COR-L47 (cell line): ENCODE results near the gene DYSF.
"Not testable (repeated sequence)": the region's sequence is repeated elsewhere in the genome, so short reads cannot be mapped to it uniquely, and the experiment has no call there.

Source experiments
- DNase-seq: peaks from one replicate; lab custom pipeline; 2025; lab: John Stamatoyannopoulos, UW

DYSF gene

DNA sequence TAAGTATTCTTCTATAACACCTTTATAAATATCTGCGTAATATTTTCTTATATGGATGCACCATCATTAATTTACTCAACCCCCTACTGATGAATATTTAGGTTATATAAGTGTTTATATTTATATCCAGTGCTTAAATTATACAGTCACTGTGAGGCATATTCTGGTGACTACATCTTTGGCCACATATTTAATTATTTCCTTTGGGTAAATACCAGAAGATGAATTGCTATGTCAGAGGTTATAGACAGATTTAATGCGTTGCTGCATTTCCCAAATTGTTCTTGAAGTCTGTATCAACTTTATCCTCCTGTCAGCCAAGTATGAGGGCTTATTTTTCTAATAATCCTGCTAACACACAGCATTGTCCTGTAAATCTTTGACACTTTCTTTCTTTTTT is 18.7 kb downstream of the DYSF start:
- DNase-seq: no peak

- no peak for DNase-seq
These were observed 20.1 kb downstream of the DYSF start for GRCh38 chr2:71473346-71474031.

- no peak for DNase-seq
These were observed 20.9 kb downstream of the DYSF start for GRCh38 chr2:71474116-71474743.

DNA sequence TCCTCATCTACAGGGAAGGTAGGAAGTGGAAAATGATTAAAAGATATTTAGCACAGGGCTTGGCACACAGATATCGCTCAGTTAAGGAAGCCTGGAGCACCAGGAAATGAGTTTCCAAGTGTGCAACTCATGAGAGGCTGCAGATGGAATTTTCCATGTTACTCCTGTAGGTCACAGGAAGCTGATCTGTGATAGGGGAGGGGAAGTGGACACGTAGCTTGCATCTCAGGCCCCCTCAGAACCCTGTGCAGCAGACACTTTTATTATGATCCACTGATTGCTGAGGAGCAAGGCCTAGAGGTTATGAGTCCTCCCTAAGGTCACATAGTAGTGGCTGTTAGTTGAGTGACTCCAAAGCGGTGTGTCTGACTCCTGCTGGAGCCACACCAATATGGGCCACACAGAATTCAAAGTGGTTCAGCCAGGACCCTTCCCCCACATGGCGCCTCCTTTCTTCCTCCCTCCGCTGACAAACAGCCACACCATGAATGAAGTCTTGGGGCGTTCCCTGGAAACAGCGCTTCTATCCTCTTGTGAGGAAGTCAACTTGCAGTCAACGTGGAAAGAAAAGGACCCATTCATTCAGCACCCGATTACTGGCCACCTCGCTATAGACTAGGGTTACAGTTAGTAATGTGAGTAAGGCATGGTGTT is 21.5 kb downstream of the DYSF start:
- DNase-seq: no peak

DNA sequence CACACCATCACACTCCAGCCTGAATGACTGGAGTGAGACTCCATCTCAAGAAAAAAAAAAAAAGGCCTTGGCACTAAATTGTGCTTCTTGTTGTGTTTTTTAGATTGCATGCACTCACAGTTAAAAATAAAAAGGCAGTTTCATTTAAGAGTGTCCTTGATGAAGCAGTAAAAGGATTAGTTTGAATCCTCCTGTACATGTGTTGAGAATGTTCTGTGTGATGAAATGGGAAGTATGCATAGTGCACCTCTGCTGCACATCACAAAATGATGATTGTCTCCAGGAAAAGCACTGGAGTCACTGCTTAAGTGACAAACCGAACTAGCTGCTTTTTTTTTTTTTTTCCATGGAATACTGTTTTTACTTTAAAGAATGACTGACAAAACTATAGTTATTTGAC is 23.1 kb downstream of the DYSF start:
- no peak for DNase-seq

GRCh38 chr2:71477231-71477691 is 23.9 kb downstream of the DYSF start:
- no peak for DNase-seq

DNA sequence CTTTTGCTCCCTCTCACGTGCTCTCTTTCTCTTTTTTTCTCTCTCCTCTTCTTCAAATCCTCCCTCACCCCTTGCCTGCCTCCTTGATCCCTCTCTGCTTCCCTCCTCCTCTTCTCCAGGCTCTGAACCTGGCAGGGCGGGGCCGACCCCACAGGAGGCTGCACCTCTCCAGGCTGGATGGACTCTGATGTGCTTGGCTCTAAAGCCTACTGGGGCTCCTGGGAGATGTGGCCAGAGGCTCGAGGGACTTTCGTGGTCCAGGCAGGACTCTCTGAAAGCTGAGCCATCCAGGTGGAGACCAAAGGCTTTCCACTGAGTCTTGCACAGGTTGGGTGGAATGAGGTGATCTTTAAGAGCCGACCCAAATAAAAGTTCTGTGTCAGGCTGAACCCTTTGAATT is 25.4 kb downstream of the DYSF start:
- DNase-seq: no peak

DNA sequence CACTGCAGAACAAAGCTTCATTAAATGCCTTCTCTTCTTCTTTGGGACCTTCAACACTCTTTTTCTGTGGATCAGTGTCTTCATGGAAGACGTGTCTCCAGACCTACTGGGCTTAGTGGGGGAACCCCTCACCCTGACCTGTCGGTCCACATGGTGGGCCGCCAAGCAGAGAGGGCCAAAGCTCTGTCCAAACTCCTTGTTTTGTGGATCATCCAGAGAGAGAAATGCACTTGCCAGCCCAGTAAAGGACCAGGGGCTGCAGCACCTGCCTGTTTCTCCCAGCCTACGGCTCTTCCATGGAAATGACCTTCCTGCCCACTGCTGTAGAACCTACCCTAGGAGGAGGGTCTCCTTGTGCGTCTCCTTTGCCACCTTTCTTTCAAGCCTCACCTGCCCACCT is 25.9 kb downstream of the DYSF start:
- no peak for DNase-seq

DNA sequence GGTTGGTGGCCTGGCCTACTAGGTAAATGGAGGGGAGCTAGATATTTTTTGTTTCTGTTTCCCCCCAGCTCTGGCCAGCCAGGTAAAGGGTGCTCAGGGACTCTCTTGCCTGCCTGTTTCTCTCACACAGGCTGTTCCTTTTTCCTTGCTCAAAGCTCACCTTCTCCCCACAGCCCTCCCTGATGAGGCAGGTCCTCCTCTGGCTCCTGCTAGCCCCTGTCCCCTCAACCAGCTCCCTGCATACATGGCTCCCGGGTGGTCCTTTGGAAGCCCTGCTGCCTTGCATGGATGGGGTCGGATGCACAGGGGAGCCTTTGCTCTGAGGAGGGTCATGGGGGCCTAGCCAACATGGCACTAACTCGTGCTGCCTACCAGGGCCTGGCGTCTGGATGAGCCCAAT is 27.8 kb downstream of the DYSF start:
- no peak for DNase-seq

DNA sequence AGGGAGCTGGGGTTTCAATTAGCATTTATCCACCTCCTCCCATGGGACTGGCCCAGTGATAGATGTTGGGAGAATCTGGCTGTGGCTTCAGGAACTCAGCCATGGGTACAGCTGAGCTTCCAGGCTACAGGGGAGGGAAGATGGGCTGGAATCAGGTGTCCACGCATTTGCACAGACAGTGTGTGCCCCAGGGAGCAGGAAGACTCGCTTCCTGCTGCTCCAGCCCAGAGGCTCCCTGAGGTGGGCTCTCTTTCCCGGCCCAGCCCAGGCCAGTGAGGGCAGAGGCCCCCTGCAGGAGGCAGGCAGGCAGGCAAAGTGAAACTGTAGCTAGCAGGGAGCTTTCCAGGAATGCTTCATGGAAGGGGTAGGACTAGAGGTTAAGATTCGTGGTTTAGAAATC is 28.7 kb downstream of the DYSF start:
- no peak for DNase-seq

GRCh38 chr2:71483246-71483645 is 29.9 kb downstream of the DYSF start:
- no peak for DNase-seq

DNA sequence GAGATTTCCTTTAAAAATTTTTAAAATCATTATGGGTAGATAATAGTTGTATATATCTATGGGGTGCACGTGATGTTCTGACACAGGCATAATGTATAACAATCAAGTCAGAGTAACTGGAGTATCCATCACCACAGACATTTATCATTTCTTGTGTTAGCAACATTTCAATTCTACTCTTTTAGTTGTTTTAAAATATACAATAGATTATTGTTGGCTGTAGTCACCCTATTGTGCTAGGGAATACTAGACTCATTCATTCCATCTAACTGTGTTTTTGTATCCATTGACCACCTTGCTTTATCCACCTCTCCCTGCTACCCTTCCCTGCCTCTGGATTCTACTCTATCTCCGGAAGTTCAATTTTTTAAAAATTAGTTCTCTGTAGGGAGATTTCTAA is 31.0 kb downstream of the DYSF start:
- no peak for DNase-seq

- no peak for DNase-seq
These were observed 33.7 kb downstream of the DYSF start for GRCh38 chr2:71486881-71487640.

GRCh38 chr2:71491551-71491950 is 38.2 kb downstream of the DYSF start:
- not testable (repeated sequence) for DNase-seq

- no peak for DNase-seq
These were observed 38.8 kb downstream of the DYSF start for GRCh38 chr2:71492112-71492511.

DNA sequence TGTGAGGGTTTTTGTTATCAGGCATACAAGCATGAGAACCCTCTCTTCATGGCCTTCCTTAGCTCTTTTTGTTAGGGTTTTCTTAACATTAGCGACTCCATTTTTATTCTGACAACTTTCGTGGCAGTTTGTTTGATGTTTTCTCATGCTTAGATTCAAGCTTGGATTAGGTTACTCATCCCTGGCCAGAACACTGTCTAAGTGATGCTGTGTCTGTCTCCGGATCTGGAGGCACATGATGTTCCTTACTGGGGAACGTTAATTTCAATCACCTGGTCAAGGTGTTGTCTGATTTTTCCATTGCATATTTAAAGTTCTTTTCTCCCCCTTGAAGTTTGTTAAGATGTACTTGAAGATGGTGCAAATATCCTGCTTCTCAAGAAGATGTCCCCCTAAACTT is 40.7 kb downstream of the DYSF start:
- no peak for DNase-seq

GRCh38 chr2:71494523-71495155 is 41.3 kb downstream of the DYSF start:
- no peak for DNase-seq

GRCh38 chr2:71496156-71496770 is 42.9 kb downstream of the DYSF start:
- DNase-seq: no peak

DNA sequence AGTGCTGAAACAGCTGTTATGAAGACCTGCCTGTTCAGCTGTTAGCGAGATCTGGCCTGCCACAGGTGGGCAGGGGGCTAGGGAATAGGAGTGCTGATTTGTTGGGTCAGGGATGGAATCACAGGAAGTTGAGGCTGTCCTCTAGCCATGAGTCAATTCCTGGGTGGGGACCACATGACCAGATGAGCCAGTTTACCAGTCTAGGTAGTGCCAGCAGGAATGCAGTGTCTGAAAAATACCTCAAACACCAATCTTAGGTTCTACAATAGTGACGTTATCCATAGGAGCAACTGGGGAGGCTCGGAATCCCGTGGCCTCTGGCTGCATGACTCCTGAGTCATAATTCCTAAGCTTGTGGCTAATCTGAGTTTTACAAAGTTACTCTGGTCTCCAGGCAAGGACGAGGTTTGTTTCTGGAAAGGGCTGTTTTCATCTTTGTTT is 44.9 kb downstream of the DYSF start:
- DNase-seq: no peak

- DNase-seq: no peak
These were observed 46.3 kb downstream of the DYSF start for GRCh38 chr2:71499691-71500090.

DNA sequence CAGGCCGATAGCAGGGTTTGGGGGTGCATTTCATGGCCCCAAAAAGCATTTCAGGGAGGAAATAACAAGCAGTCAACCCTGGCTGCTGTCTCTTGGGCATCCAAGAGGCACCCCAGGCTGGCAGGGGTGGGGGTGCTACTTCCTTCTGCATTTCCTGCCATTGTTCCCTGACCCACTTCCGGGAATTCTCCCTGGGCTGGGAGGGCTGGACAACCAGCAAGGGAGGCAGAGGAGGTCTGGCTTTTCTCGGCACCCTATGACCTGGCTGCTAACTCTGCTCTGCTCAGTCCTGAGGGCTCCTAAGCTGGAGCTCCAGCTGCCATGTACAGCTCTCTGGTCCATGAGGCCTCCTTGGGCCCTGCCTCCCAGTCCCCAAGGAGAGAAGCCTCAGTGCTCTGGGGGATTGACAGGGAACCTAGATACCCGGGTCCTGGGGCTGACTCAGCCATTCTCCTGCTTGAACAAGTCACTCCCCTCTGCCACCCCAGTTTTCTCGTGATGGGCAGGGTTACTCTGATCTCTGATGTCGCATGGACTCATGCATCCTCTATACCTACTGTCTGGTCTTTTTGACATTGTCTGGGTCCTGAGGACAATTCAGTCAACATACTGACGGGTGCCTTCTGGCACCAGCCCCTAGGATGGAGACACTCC is 47.2 kb downstream of the DYSF start:
- no peak for DNase-seq
